ENCODE data around the gene AZGP1.

- no peak for TF ChIP-seq EZH2 (IDR thresholded peaks at IDR 0.05; ENCODE audit: low read length)
- TF ChIP-seq CTCF (optimal IDR thresholded peaks at IDR 0.05 in 1 of 3, IDR thresholded peaks at IDR 0.05 in 1 of 3, conservative IDR thresholded peaks at IDR 0.05 in 1 of 3; ENCODE audit: extremely low read depth in 1 of 3, insufficient read depth in 2 of 3, low read length in 3 of 3) = no peak
Observed at GRCh38 chr7:99944497-99945070, 31.2 kb downstream of the AZGP1 start.
